Neural progenitor cell (in vitro differentiated cells): ENCODE data around the gene BRD1. TPM values are rescaled to one million over a fixed set of nuclear protein-coding genes. Genes with fewer than 3 reads are reported as not detected.

Experiments used
- DNase-seq: peaks from one replicate; pipeline ENCODE4 v3.0.0-alpha.2; 2016; ENCODE audit warnings: low spot score
- H2AFZ ChIP-seq: fragments of 200-600 bp; sonication (generic); replicated peaks from 2 replicates; pipeline ENCODE4 v1.6.1; 2016; ENCODE audit warnings: antibody characterized with exemption
- H3F3A ChIP-seq: fragments of 200-600 bp; sonication (generic); 2 replicates; pipeline ENCODE4 v1.6.1; 2016; ENCODE audit warnings: antibody characterized with exemption, low read depth
- H3K27ac ChIP-seq: fragments of 200-600 bp; sonication (generic); 2 replicates; pipeline ENCODE4 v1.5.1; 2016; ENCODE audit warnings: mild to moderate bottlenecking
- H3K27me3 ChIP-seq: fragments of 200-600 bp; sonication (generic); 2 replicates; pipeline ENCODE4 v1.6.1; 2016; ENCODE audit warnings: mild to moderate bottlenecking, moderate library complexity
- H3K36me3 ChIP-seq: fragments of 200-600 bp; sonication (generic); 2 replicates; pipeline ENCODE4 v1.5.1; 2016
- H3K4me1 ChIP-seq: fragments of 200-600 bp; sonication (generic); 2 replicates; pipeline ENCODE4 v1.6.1; 2016; ENCODE audit warnings: mixed run types
- H3K4me2 ChIP-seq: fragments of 200-600 bp; sonication (generic); 2 replicates; pipeline ENCODE4 v1.6.1; 2016
- H3K4me3 ChIP-seq: fragments of 200-600 bp; sonication (generic); 2 replicates; pipeline ENCODE4 v1.5.1; 2016
- H3K79me2 ChIP-seq: fragments of 200-600 bp; sonication (generic); 2 replicates; pipeline ENCODE4 v1.6.1; 2016; ENCODE audit warnings: low read depth
- H3K9ac ChIP-seq: fragments of 200-600 bp; sonication (generic); 2 replicates; pipeline ENCODE4 v1.6.1; 2016
- H3K9me3 ChIP-seq: fragments of 200-600 bp; sonication (generic); 2 replicates; pipeline ENCODE4 v1.5.1; 2016; ENCODE audit warnings: low read depth
- H4K20me1 ChIP-seq: fragments of 200-600 bp; sonication (generic); 2 replicates; pipeline ENCODE4 v1.6.1; 2016; ENCODE audit warnings: low read depth
- H3K27ac Mint-ChIP-seq: 3 replicates; pipeline ENCODE4 v1.8.0; 2021; ENCODE audit warnings: mixed read lengths
- H3K27me3 Mint-ChIP-seq: 2 replicates; pipeline ENCODE4 v1.8.0; 2022; ENCODE audit warnings: low read depth, mild to moderate bottlenecking, inconsistent platforms, moderate library complexity, mixed read lengths; ENCODE audit not compliant: insufficient read depth
- H3K36me3 Mint-ChIP-seq: 3 replicates; pipeline ENCODE4 v1.8.0; 2021; ENCODE audit warnings: mixed read lengths
- H3K4me1 Mint-ChIP-seq: 3 replicates; pipeline ENCODE4 v1.8.0; 2021; ENCODE audit warnings: mixed read lengths
- H3K4me3 Mint-ChIP-seq: 3 replicates; pipeline ENCODE4 v1.8.0; 2021; ENCODE audit warnings: mild to moderate bottlenecking, moderate library complexity, mixed read lengths
- H3K9me3 Mint-ChIP-seq: 3 replicates; pipeline ENCODE4 v1.8.0; 2020; ENCODE audit warnings: mixed read lengths
- CTCF ChIP-seq: fragments of 200-600 bp; sonication (generic); IDR thresholded peaks from 2 replicates; pipeline ENCODE4 v1.5.1; 2017; ENCODE audit warnings: antibody characterized with exemption, mild to moderate bottlenecking
- EZH2 ChIP-seq: fragments of 200-600 bp; sonication (generic); IDR thresholded peaks from 2 replicates; pipeline ENCODE4 v1.6.1; 2017; ENCODE audit warnings: antibody characterized with exemption, mild to moderate bottlenecking, moderate library complexity
- EZH2phosphoT487 ChIP-seq: fragments of 200-600 bp; sonication (generic); IDR thresholded peaks from 2 replicates; pipeline ENCODE4 v1.6.1; 2017; ENCODE audit warnings: antibody characterized with exemption
- total RNA-seq: library from RNA; depleted of rRNA; stranded (reverse); fragments of >200 nt; gene quantifications from 2 replicates; pipeline ENCODE4 v1.2.3, GENCODE V29; 2015; ENCODE audit warnings: low replicate concordance

Gene BRD1
- total RNA-seq, 1 donor from 2014 or later: 31.2 TPM

DNA sequence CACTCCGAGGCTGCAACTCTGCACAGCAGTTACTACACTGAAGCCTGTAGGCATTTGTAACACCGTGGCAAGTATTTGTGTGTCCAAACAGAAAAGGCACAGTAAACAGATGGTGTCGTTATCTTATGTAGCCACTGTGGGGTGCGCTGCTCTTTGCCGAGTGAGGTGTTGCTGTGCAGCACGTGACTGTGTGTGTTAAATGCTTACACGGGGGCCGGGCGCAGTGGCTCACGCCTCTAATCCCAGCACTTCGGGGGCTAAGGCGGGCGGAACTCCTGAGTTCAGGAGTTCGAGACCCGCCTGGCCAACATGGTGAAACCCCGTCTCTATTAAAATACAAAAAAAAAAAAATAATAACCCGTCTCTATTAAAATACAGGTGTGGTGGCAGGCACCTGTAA lies 37.5 kb upstream of the BRD1 start:
- Histone ChIP-seq H3K4me3 (no peak overlapping the region), H3K27ac (no peak overlapping the region), H3K27me3 (no peaks in the 10 kb centered on the region), H3K79me2 (peaks cover 99% of the 10 kb centered on the region), H4K20me1 (peaks cover 17% of the 10 kb centered on the region), H3F3A (peaks cover 3% of the 10 kb centered on the region), H3K4me1 (no peaks in the 10 kb centered on the region), H3K4me2 (no peak overlapping the region), H3K9me3 (peaks cover 4% of the 10 kb centered on the region), H2AFZ (no peak overlapping the region), H3K36me3 (peaks cover 7% of the 10 kb centered on the region), H3K9ac (no peak overlapping the region)
- Mint-ChIP-seq H3K27me3 (no peaks in the 10 kb centered on the region), H3K4me3 (no peak overlapping the region), H3K9me3 (peaks cover 71% of the 10 kb centered on the region), H3K36me3 (peaks cover 66% of the 10 kb centered on the region), H3K4me1 (no peaks in the 10 kb centered on the region), H3K27ac (no peak overlapping the region)
- TF ChIP-seq CTCF (no peak), EZH2phosphoT487 (no peak), EZH2 (no peak)
- no peak for DNase-seq

DNA sequence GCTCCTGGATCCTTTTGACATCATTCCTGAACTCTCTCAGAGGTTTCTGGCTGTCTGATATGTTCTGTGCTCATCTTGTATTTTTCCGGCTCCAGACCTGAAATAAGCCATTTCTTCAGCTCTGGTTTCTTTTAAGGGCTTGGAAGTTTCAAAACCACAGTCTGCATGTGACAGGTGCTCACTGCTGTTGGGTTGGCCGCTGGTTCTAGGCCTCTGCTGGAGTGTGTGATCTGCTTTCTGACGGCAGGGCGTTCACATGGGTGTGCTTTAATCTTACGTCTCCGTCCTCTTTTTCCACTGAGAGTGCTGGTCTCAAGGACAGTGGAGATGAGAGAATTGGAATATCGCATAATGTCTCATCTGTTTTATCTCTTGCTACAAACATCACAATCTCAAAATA lies 36.3 kb upstream of the BRD1 start:
- Histone ChIP-seq H3K79me2 (peaks cover 99% of the 10 kb centered on the region), H3K27me3 (no peaks in the 10 kb centered on the region), H2AFZ (no peak overlapping the region), H3K9me3 (peaks cover 4% of the 10 kb centered on the region), H3K27ac (no peak overlapping the region), H3K4me1 (no peaks in the 10 kb centered on the region), H3K9ac (no peak overlapping the region), H4K20me1 (peaks cover 21% of the 10 kb centered on the region), H3K4me3 (no peak overlapping the region), H3K36me3 (peaks cover 7% of the 10 kb centered on the region), H3K4me2 (no peak overlapping the region), H3F3A (peaks cover 3% of the 10 kb centered on the region)
- no peaks in the 10 kb centered on the region for H3K27me3 Mint-ChIP-seq
- H3K36me3 Mint-ChIP-seq: peaks cover 56% of the 10 kb centered on the region
- DNase-seq: no peak
- no peak overlapping the region for H3K27ac Mint-ChIP-seq
- H3K9me3 Mint-ChIP-seq: peaks cover 61% of the 10 kb centered on the region
- no peaks in the 10 kb centered on the region for H3K4me1 Mint-ChIP-seq
- TF ChIP-seq EZH2 (no peak), CTCF (no peak)
- no peak overlapping the region for H3K4me3 Mint-ChIP-seq

DNA sequence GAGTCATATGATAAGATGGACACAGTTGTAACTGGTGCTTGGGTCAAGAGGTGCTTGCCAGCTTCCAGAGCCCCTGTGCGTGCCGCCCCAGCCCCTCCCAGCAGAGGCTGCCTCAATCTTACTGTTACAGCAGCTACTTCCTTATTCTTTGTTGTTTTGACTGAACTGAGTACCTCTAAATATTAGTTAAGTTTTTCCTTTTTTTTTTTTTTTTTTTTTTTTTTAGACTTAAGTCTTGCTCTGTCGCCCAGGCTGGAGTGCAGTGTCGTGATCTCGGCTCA lies 34.8 kb upstream of the BRD1 start:
- no peak overlapping the region for H3K9ac ChIP-seq
- no peak overlapping the region for H3K4me3 ChIP-seq
- no peaks in the 10 kb centered on the region for H3K27me3 ChIP-seq
- H2AFZ ChIP-seq: no peak overlapping the region
- Mint-ChIP-seq H3K36me3 (peaks cover 50% of the 10 kb centered on the region), H3K9me3 (peaks cover 46% of the 10 kb centered on the region), H3K4me3 (no peak overlapping the region), H3K27ac (no peak overlapping the region), H3K27me3 (no peaks in the 10 kb centered on the region), H3K4me1 (no peaks in the 10 kb centered on the region)
- H3K9me3 ChIP-seq: peaks cover 4% of the 10 kb centered on the region
- peaks cover 3% of the 10 kb centered on the region for H3F3A ChIP-seq
- H4K20me1 ChIP-seq: peaks cover 36% of the 10 kb centered on the region
- H3K36me3 ChIP-seq: peaks cover 7% of the 10 kb centered on the region
- no peak overlapping the region for H3K4me2 ChIP-seq
- TF ChIP-seq CTCF (no peak), EZH2phosphoT487 (no peak), EZH2 (no peak)
- peaks cover 99% of the 10 kb centered on the region for H3K79me2 ChIP-seq
- no peaks in the 10 kb centered on the region for H3K4me1 ChIP-seq
- DNase-seq: no peak
- no peak overlapping the region for H3K27ac ChIP-seq
